ENCODE data around the gene ZNF512.
"Not testable (repeated sequence)": the region's sequence is repeated elsewhere in the genome, so short reads cannot be mapped to it uniquely, and the experiment has no call there.

The ZNF512 gene

GRCh38 chr2:27583390-27583915 lies 611 bp downstream of the ZNF512 start:
- DNase-seq (ENCODE audit: low spot score): no peak

DNA sequence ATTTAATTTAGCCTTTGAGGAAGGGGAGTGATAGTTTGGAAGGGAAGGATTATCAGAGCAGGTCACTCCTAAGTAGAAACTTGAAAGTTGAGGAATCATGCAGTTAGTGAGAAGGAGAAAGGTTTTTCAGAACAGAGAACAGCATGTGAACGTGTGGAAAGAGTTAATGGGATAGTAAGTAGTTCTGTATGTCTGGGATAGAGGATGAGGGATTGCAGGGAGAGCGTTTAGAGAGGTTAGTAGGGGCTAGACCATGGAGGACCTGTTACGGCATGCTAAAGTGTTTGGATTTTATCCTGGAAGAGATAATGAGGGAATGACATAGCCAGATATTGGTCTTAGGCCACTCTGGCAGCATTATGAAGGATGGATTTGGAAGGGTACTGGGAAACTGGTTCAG lies 1.8 kb downstream of the ZNF512 start:
- DNase-seq (ENCODE audit: low spot score): no peak

- no peak for DNase-seq (ENCODE audit: low spot score)
Observed at GRCh38 chr2:27587025-27587424, 4.2 kb downstream of the ZNF512 start.

DNA sequence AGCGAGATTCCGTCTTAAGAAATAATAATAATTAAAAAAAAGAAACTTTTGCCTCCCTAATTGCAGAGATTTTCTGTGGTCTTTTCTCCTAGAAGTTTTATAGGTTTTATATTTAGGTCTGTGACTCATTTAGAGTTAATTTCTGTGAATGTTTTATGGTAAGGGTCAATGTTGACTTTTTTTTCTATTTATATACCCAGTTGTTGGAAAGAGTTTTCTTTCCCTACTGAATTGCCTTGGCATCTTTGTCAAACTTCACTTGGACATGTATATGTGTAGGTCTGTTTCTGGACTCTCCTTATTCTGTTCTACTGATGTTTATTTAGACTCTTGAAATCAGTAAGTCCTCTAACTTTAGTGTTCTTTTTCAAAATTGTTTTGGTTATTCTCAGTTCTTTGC lies 5.5 kb downstream of the ZNF512 start:
- DNase-seq (ENCODE audit: low spot score): no peak

- DNase-seq (ENCODE audit: low spot score): peak; percentile 17
Observed at GRCh38 chr2:27591745-27592144, 8.9 kb downstream of the ZNF512 start.

DNA sequence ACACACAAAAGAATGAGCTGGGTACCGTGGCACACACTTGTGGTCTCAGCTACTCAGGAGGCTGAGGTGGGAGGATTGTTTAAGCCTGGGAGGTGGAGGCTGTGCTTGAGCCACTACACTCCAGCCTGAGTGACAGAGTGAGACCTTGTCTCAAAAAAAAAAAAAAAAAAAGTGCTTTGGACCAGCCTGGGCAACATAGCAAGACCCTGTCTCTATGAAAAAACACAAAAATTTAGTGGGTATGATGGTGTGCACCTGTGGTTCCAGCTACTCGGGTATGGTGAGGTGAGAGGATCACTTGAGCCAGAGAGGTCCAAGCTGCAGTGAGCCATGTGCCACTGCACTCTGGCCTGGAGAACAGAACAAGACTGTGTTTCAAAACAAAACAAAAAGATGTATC lies 10.4 kb downstream of the ZNF512 start:
- DNase-seq (ENCODE audit: low spot score): no peak

DNA sequence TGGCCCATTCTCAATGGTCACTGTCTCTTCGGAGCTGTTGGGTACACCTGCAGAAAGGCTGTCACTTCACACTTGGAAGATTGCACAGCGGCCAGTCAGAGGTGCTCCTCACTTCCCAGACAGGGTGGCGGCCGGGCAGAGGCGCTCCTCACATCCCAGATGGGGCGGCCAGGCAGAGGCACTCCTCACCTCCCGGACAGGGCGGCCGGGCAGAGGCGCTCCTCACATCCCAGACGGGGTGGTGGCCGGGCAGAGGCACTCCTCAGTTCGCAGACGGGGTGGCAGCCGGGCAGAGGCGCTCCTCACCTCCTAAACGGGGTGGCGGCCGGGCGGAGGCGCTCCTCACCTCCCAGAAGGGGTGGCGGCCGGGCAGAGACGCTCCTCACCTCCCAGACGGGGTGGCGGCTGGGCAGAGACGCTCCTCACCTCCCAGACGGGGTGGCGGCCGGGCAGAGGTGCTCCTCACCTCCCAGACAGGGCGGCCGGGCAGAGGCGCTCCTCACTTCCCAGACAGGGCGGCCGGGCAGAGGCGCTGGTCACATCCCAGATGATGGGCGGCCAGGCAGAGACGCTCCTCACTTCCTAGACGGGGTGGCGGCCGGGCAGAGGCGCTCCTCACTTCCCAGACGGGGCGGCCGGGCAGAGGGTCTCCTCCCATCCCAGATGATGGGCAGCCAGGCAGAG lies 11.3 kb downstream of the ZNF512 start:
- not testable (repeated sequence) for DNase-seq (ENCODE audit: low spot score)

GRCh38 chr2:27595412-27595811 lies 12.6 kb downstream of the ZNF512 start:
- DNase-seq (ENCODE audit: low spot score): not testable (repeated sequence)

- DNase-seq (ENCODE audit: low spot score): no peak
Observed at GRCh38 chr2:27596627-27597026, 13.8 kb downstream of the ZNF512 start.

- no peak for DNase-seq (ENCODE audit: low spot score)
Observed at GRCh38 chr2:27606611-27607010, 23.8 kb downstream of the ZNF512 start.

- no peak for DNase-seq (ENCODE audit: low spot score)
Observed at GRCh38 chr2:27613985-27614384, 31.1 kb downstream of the ZNF512 start.

GRCh38 chr2:27615316-27615715 lies 32.5 kb downstream of the ZNF512 start:
- no peak for DNase-seq (ENCODE audit: low spot score)

DNA sequence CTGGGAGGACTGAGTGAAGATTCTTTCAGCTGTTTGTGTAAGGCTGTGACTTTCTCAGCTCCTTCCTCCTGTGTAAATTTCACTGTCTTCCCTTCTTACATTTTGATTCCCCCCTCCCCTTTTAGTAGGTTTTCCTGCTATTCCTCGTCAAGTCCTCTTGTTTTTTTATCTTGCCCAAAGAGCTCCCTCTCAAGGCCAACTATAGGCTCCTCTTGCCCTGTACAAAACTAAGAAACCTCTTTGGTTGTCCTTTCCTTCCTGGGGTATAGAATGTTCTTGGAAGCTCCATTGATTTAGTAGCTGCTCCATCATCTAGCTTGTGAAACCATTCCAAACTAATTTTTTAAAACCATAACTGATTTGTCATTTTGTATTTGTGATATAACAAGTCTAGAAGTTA lies 38.7 kb downstream of the ZNF512 start:
- no peak for DNase-seq (ENCODE audit: low spot score)

DNA sequence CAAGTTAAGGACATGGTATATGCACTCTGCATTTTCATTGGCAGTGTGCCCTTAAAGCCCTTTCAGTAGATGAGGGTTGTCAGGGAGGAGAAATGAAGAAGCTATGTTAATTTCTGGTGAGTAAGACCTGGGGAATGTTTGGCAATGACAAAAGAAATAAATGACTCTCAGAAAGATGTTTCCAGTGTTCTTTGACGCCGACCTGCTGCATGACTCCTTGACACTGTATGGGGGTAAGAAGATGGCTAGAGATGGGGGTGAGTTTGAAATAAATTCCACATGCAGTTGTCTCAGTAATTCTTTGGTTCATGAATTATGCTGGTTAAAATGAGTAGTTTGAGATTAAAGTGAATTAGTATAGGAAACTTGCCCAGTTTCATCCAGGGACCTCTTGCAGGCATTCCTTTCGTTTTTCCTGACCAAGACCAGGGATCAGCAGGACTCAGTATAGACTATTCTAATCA lies 40.1 kb downstream of the ZNF512 start:
- no peak for DNase-seq (ENCODE audit: low spot score)

GRCh38 chr2:27624943-27625342 lies 42.1 kb downstream of the ZNF512 start:
- no peak for DNase-seq (ENCODE audit: low spot score)

DNA sequence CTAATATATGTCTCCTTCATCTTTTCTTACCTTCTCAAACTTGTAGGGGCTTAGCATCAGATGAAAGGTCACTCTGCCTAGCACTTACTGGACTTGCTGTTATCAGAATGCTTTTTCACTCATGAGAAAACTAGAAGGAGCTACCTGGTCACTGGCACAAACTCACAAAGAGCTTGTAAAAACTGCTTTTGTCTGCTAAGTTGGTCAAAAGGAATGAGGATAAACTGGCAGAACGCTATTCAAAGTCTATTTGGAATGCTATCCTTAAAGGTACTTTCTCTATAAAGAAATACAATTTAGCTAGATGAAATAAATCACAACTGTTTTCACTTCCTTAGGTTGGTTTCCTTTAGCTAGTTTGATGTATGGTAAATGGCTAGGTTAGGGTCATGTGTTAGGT lies 43.5 kb downstream of the ZNF512 start:
- DNase-seq (ENCODE audit: low spot score): not testable (repeated sequence)

DNA sequence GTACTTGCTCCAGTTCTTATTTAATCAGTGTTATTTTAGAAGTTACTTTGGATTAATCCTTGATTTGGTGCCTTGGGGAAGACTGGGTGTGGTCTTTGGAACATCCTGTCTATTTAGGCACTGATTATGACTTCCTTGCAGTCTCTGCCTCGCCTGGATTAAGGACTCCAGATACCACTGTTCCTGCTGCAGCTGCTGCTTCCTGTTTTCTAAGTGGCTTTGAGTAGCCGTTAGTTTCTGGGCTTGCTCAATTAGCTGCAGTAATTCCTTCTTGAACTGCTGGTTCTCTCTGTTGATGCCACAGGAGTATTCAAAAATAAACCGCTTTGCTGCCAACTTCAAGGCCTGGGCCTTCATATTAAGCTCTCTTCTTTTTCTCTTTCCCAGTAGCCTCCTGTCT lies 44.1 kb downstream of the ZNF512 start:
- not testable (repeated sequence) for DNase-seq (ENCODE audit: low spot score)

DNA sequence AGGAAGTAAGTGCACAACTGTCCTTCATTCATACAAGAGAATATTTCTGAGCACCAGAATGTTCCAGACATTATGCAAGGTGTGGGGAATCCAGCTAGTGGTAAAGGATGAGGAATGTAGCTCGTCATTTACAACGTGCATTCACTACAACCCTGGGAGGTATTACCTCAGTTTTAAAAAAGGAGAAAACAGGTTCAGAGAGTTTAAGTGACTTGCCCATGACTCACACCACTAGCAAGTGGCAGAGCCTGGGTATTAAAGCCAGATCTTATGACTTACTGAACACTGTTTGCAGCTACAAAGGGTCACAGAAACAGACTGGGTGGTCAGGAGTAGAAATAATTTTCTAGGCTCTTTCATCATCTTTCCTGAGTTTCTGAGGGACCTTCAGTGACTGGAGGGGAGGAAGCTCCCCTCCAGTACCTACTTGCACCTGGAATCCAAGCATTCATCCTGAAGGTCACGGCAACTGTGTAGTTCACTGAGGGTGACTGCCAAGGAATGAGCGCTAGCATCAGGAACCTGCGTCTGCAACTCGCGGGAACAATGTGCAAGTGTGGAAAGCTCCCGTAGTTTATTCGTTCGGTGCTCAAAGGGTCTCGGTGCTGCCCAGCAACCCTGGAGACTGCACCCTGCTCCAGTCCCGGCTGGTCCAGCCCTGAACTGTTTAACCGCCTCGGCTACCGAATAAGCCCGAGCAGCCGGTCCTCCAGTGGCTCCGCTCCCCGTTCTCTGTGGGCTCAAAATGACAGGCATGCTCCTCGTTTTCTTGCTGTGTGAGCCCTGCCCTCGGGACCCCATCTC lies 45.3 kb downstream of the ZNF512 start:
- peak; percentile 31 for DNase-seq (ENCODE audit: low spot score)

- DNase-seq (ENCODE audit: low spot score): peak; percentile 97
Observed at GRCh38 chr2:27628767-27629709, 46.2 kb downstream of the ZNF512 start, which contains the start of the genes CCDC121 and GPN1. TSS of gene CCDC121 (minus strand) at chr2:27629012. CDS start at chr2:27627799, 1,213 bp downstream. TSS of gene GPN1 (plus strand) at chr2:27629050. CDS start at chr2:27629059, 9 bp downstream.

GRCh38 chr2:27630257-27630656 lies 47.4 kb downstream of the ZNF512 start:
- DNase-seq (ENCODE audit: low spot score): not testable (repeated sequence)

- DNase-seq (ENCODE audit: low spot score): no peak
Observed at GRCh38 chr2:27634291-27634690, 51.4 kb downstream of the ZNF512 start.

DNA sequence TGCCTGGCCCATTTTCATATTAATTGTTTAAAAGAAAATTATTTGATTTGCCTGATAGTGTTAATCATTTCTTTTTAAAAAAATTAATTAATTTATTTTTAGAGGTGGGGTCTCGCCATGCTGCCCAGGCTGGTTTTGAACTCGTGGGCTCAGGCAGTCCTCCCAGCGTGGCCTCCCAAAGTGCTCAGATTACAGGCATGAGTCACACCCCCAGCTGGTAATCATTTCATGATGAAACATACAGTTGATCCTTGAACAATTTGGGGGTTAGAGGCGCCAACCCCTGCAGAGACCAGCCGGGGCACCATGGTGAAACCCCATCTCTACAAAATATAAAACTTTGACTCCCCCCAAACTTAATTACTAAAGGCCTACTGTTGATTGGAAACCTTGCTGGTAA lies 53.9 kb downstream of the ZNF512 start:
- DNase-seq (ENCODE audit: low spot score): no peak
